OCI-LY3 (cell line): ENCODE measurements around the gene RASSF1.

Experiments
- CTCF ChIP-seq: fragments of 200-600, 300-600 bp; sonication (generic); IDR thresholded peaks from 2 replicates; pipeline ENCODE4 v1.5.1; 2014; ENCODE audit warnings: antibody characterized with exemption, low read length, low read depth
- EZH2phosphoT487 ChIP-seq: fragments of 200-600 bp; shearing (Covaris generic); IDR thresholded peaks from 2 replicates; pipeline ENCODE4 v1.6.1; 2018; ENCODE audit warnings: antibody characterized with exemption, mixed run types, low read depth

GRCh38 chr3:50373146-50374051, 32.8 kb upstream of the RASSF1 start:
- no peak for TF ChIP-seq CTCF
- no peak for TF ChIP-seq EZH2phosphoT487
